Measurements from ENCODE around the gene RBM45.

Gene RBM45

GRCh38 chr2:178163395-178163794, 51.2 kb downstream of the RBM45 start:
- no peak for DNase-seq

- no peak for DNase-seq
These were observed 51.7 kb downstream of the RBM45 start for GRCh38 chr2:178163911-178164310.

- DNase-seq = no peak
These were observed 61.4 kb downstream of the RBM45 start for GRCh38 chr2:178173657-178174056.

DNA sequence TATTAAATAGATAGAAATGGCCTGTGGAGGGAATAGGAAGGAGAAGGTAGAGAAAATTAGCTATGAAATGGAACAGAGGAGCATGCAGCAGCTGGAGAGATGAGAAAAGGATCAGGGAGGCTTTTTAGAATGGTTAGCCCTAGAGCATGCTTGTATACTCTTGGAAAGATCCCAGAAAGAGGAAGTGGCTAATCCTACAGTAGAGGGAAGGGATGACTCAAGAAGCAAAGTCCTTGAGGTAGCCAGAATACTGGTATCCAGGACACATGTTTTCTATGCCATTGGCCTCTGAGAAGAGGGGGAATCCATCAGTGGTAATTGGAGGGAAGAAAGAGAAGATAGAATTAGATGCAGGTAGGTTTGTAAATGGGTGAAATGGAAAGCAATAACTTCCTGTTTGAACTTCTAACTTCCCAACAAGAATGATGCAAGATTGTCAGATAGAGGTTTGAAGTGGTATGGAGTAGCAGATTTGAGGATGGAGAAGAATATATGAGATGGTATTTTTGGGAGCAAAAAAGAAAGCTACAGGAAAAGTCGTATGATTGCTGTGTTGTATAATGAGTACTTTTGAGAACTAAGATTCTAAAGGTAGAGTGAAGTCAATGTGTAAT, 64.9 kb downstream of the RBM45 start:
- DNase-seq = no peak
